H1 (cell line): Measurements from ENCODE around the gene EMD.

Experiments used
- ATF3 ChIP-seq: IDR thresholded peaks from 2 replicates; pipeline ENCODE4 v1.6.1; 2011; ENCODE audit warnings: low read depth, mild to moderate bottlenecking, low read length; ENCODE audit not compliant: insufficient read depth
- CBX5 ChIP-seq: fragments of 300-800, 300-1000 bp; sonication (generic); IDR thresholded peaks from 2 replicates; pipeline ENCODE4 v1.7.1; 2016; ENCODE audit warnings: antibody characterized with exemption, low read length, low read depth
- CTCF ChIP-seq, 3 experiments: IDR thresholded peaks; 1 replicate in 2 of 3; 2 replicates in 1 of 3; pipeline versions ENCODE4 v1.5.1 to v1.6.1; 2011; ENCODE audit warnings: low read length in 3 of 3, mild to moderate bottlenecking in 3 of 3, inconsistent platforms in 2 of 3, low read depth in 1 of 3, moderate library complexity in 1 of 3; ENCODE audit not compliant: insufficient read depth in 1 of 3; ENCODE audit errors: control extremely low read depth in 1 of 3
- EZH2 ChIP-seq: fragments of 200-600 bp; sonication (generic); IDR thresholded peaks from 2 replicates; pipeline ENCODE4 v1.7.1; 2012; ENCODE audit warnings: low read depth, mild to moderate bottlenecking, moderate library complexity, low read length, inconsistent platforms; ENCODE audit not compliant: severe bottlenecking
- GTF2F1 ChIP-seq: IDR thresholded peaks from 2 replicates; pipeline ENCODE4 v1.6.1; 2012; ENCODE audit warnings: low read depth, low read length, improper control_type of control experiment, borderline replicate concordance
- HDAC6 ChIP-seq: IDR thresholded peaks from one replicate; pipeline ENCODE4 v1.7.1; 2012; ENCODE audit warnings: low read depth, mild to moderate bottlenecking, inconsistent platforms, low read length, moderate library complexity
- JUN ChIP-seq: IDR thresholded peaks from 2 replicates; pipeline ENCODE4 v1.6.1; 2011; ENCODE audit warnings: low read depth, mild to moderate bottlenecking, improper control_type of control experiment, low read length
- POLR2A ChIP-seq, 2 experiments: IDR thresholded peaks; 1 replicate in 1 of 2; 2 replicates in 1 of 2; pipeline ENCODE4 v1.6.1; 2011; ENCODE audit warnings: low read depth in 2 of 2, low read length in 2 of 2, mild to moderate bottlenecking in 2 of 2; ENCODE audit errors: control extremely low read depth in 1 of 2
- POLR2AphosphoS5 ChIP-seq: IDR thresholded peaks from 2 replicates; pipeline ENCODE4 v1.6.1; 2011; ENCODE audit warnings: low read depth, low read length
- SP2 ChIP-seq: IDR thresholded peaks from 2 replicates; pipeline ENCODE4 v1.6.1; 2012; ENCODE audit warnings: mild to moderate bottlenecking, low read length, inconsistent platforms
- TAF1 ChIP-seq: IDR thresholded peaks from 2 replicates; pipeline ENCODE4 v1.6.1; 2011; ENCODE audit warnings: mild to moderate bottlenecking, low read depth, low read length

- TF ChIP-seq POLR2A (IDR thresholded peaks at IDR 0.05; ENCODE audit: control extremely low read depth in 1 of 2, low read depth in 2 of 2, low read length in 2 of 2) (peak in 1 of 2 experiments; percentile 78; a peak in 2 of 3 replicates), CTCF (IDR thresholded peaks at IDR 0.05; ENCODE audit: control extremely low read depth in 1 of 3, insufficient read depth in 1 of 3, low read depth in 1 of 3, low read length in 3 of 3) (no peak), POLR2AphosphoS5 (peak; percentile 89), GTF2F1 (no peak), EZH2 (no peak), ATF3 (no peak), CBX5 (no peak), TAF1 (peak; percentile 80), SP2 (no peak), JUN (0 out of 2 replicates have a peak, but pooled peaks have one; percentile 4), HDAC6 (no peak)
These were observed 9.4 kb upstream of the EMD start for GRCh38 chrX:154369449-154370299.
